Tracheal epithelial cell (primary cell): ENCODE measurements around the gene TMEM154. TPM values are rescaled to one million over a fixed set of nuclear protein-coding genes. Genes with fewer than 3 reads are reported as not detected.

ENCODE experiments used
- total RNA-seq: library from RNA; depleted of rRNA; stranded (reverse); fragments of >200 nt; gene quantifications from 2 replicates; pipeline ENCODE4 v1.2.1, GENCODE V29; 2014

Gene TMEM154, protein sequence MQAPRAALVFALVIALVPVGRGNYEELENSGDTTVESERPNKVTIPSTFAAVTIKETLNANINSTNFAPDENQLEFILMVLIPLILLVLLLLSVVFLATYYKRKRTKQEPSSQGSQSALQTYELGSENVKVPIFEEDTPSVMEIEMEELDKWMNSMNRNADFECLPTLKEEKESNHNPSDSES
- 30.5 and 34.5 TPM in 2 replicates for total RNA-seq

DNA sequence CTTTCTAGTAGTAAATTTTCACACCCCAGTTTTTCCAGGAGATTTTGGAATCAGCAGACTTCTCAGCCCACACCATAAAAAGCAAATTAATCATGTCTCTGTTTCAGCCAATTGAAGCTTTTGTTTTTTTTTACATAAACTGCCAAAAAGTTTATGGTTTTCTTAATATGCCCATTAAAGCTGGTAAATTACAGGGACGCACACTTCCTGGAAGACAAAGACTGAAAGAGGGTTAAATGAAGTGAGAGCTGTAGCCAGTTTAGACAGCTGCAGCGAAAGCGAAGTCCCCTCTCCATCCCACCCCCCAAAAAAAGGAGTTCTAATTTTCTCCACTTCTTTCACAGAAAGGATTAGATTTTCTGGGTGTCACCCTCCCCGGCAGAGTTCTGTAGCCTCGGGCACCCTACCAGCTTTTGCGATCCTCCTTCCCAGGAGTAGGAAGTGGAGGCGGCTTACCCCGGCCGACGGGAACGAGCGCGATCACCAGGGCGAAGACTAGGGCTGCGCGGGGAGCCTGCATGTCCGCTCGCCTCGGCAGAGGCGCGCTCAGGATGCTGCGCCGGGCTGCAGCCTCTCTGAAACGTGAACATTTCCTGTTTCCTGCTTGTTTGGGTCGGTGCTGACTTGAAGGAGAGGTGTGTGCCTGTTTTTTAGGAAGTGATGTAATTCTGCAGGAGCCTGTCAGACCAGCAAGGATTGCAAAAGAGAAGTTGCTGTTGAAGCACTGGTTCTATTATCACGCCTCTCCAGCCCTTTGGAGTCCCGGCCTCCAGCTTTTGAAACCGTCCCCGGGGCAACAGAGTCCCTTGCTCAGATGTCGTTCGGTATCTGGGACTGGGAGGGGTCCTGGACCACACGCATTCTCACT is at the start of gene TMEM154:
Gene TMEM154 (minus strand): TSS at position 584 of the 868 bp plus-strand sequence. CDS start 64 bp downstream, at position 520.

Other genes with a start within 250 kb of the TMEM154 start
- gene FBXW7, start 143.9 kb downstream of the TMEM154 start, total RNA-seq: 86.3 and 89.5 TPM in 2 replicates
- 0.24 TPM in 1 of 2 replicates, not detected in the other for gene TIGD4, start 99.7 kb upstream of the TMEM154 start, total RNA-seq
- 39.3 and 47.1 TPM in 2 replicates for gene ARFIP1, start 100.0 kb upstream of the TMEM154 start, total RNA-seq